GM19099 (cell line): ENCODE measurements around the gene MAGEB5.

Experiments used
- POLR2A ChIP-seq: IDR thresholded peaks from 3 replicates; pipeline ENCODE4 v1.6.1; 2011; ENCODE audit warnings: low read depth; ENCODE audit not compliant: insufficient read length; ENCODE audit errors: extremely low read depth

Gene MAGEB5

GRCh38 chrX:26215869-26216268 lies at the start of gene MAGEB5:
Gene MAGEB5, plus strand, starts transcription at chrX:26216169. Its CDS starts 1,133 bp downstream, at chrX:26217302.
- TF ChIP-seq POLR2A, result no peak

- TF ChIP-seq POLR2A, result no peak
These were observed 23.8 kb upstream of the MAGEB5 start, which contains the start of gene MAGEB6 for GRCh38 chrX:26192204-26192603. Gene MAGEB6, plus strand, starts transcription at chrX:26192440. Its CDS starts 1,407 bp downstream, at chrX:26193847.

- no peak for TF ChIP-seq POLR2A
These were observed 12.4 kb upstream of the MAGEB5 start for GRCh38 chrX:26203561-26203960.

GRCh38 chrX:26208012-26208411 lies 8.0 kb upstream of the MAGEB5 start:
- no peak for TF ChIP-seq POLR2A

GRCh38 chrX:26219351-26219750 lies 3.4 kb downstream of the MAGEB5 start:
- TF ChIP-seq POLR2A, result no peak

GRCh38 chrX:26234177-26234576 lies 18.2 kb downstream of the MAGEB5 start:
- no peak for TF ChIP-seq POLR2A

- TF ChIP-seq POLR2A, result no peak
These were observed 37.6 kb downstream of the MAGEB5 start for GRCh38 chrX:26253526-26253925.

GRCh38 chrX:26254436-26254835 lies 38.5 kb downstream of the MAGEB5 start:
- TF ChIP-seq POLR2A, result no peak

GRCh38 chrX:26262121-26262523 lies 46.2 kb downstream of the MAGEB5 start:
- no peak for TF ChIP-seq POLR2A
